Activated naive CD4-positive, alpha-beta T cell treated with anti-CD3 and anti-CD28 coated beads for 36 hours (primary cell): ENCODE measurements around the gene TBX4. TPM values are rescaled to one million over a fixed set of nuclear protein-coding genes. Genes with fewer than 3 reads are reported as not detected.
A peak's percentile ranks its signal among the peaks of the same experiment; 100 is the strongest.

Experiments used
- CTCF ChIA-PET: fragments of 350-600 bp; sonication (Branson Sonifier 250); formaldehyde crosslinking; loops from one replicate; lab custom pipeline; 2021; ENCODE audit warnings: antibody characterized with exemption; lab: Charles Lee
- DNase-seq: peaks from one replicate; pipeline ENCODE4 v3.0.0-alpha.2; 2020
- H3K27ac Mint-ChIP-seq: one replicate; pipeline ENCODE4 v1.8.0; 2021; ENCODE audit warnings: mild to moderate bottlenecking, mixed read lengths
- H3K27me3 Mint-ChIP-seq: one replicate; pipeline ENCODE4 v1.8.0; 2021; ENCODE audit warnings: low read depth, mixed read lengths
- H3K36me3 Mint-ChIP-seq: one replicate; pipeline ENCODE4 v1.8.0; 2021; ENCODE audit warnings: low read depth, mixed read lengths
- H3K4me1 Mint-ChIP-seq: one replicate; pipeline ENCODE4 v1.8.0; 2021; ENCODE audit warnings: low read depth, mixed read lengths
- H3K4me3 Mint-ChIP-seq: one replicate; pipeline ENCODE4 v1.8.0; 2021; ENCODE audit warnings: mild to moderate bottlenecking, moderate library complexity, mixed read lengths
- H3K9me3 Mint-ChIP-seq: one replicate; pipeline ENCODE4 v1.8.0; 2021; ENCODE audit warnings: mixed read lengths
- intact Hi-C: fragments of 100-400 bp; cut with micrococcal nuclease; formaldehyde crosslinking; loops from one replicate; pipeline ENCODE4 v1.15.1; 2023
- total RNA-seq, 2 experiments: library from RNA; stranded (reverse); gene quantifications; one replicate each; pipeline ENCODE4 v1.2.3, GENCODE V29; 2021

The TBX4 gene
- total RNA-seq, 2 experiments from 2014 or later = not detected

GRCh38 chr17:61467416-61468262 is 15.4 kb downstream of the TBX4 start:
- peak; percentile 11 for DNase-seq
- CTCF ChIA-PET = interaction anchor here (1.2 to 1.5 kb wide), 2 partner anchors 55 to 57 kb away, joined by 3 read pairs; no protein-coding TSS in a partner anchor
- no peaks in the 10 kb centered on the region for H3K36me3 Mint-ChIP-seq
- intact Hi-C loops = no loop called here
- no peaks in the 10 kb centered on the region for H3K9me3 Mint-ChIP-seq
- peaks cover 20% of the 10 kb centered on the region for H3K27me3 Mint-ChIP-seq
- peaks cover 1% of the 10 kb centered on the region for H3K4me1 Mint-ChIP-seq
- no peak overlapping the region for H3K4me3 Mint-ChIP-seq
- no peak overlapping the region for H3K27ac Mint-ChIP-seq

- no peak for DNase-seq
- no peak overlapping the region for H3K27ac Mint-ChIP-seq
Observed at GRCh38 chr17:61468263-61468907, 16.2 kb downstream of the TBX4 start.

GRCh38 chr17:61469474-61469873 is 17.3 kb downstream of the TBX4 start:
- Mint-ChIP-seq H3K9me3 (no peaks in the 10 kb centered on the region), H3K36me3 (no peaks in the 10 kb centered on the region), H3K27me3 (peaks cover 8% of the 10 kb centered on the region), H3K27ac (no peak overlapping the region), H3K4me1 (no peaks in the 10 kb centered on the region), H3K4me3 (no peak overlapping the region)
- DNase-seq = no peak
- CTCF ChIA-PET = no interaction called here
- intact Hi-C loops = no loop called here

More at GRCh38 chr17:61468263-61468907, 16.2 kb downstream of the TBX4 start:
- Mint-ChIP-seq H3K4me3 (no peak overlapping the region), H3K9me3 (no peaks in the 10 kb centered on the region), H3K27me3 (peaks cover 13% of the 10 kb centered on the region), H3K36me3 (no peaks in the 10 kb centered on the region), H3K4me1 (no peaks in the 10 kb centered on the region)
- intact Hi-C loops = no loop called here
- CTCF ChIA-PET = interaction anchor here (1.2 to 1.5 kb wide), 2 partner anchors 56 to 58 kb away, joined by 3 read pairs; no protein-coding TSS in a partner anchor

DNA sequence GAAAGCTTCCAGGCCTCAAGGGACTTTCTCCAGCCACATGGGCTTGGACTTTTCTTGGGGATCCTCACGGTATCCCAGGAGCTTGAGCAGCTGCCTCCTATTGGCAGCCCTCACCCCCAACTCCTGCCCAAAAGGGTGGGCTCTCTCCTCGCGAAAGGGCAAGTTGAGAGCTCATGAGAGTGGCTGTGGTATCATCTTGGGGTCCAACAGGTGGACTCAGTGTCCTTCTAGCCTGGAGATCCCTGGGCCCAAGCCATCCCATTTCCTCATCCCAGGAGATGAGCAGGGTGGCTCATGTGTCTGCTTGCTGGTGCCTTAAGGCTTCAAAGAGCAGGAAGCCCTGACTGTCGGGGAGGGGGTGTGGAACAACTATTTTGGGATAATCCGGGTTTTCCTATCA is 17.7 kb downstream of the TBX4 start:
- no peaks in the 10 kb centered on the region for H3K9me3 Mint-ChIP-seq
- H3K36me3 Mint-ChIP-seq = no peaks in the 10 kb centered on the region
- H3K4me1 Mint-ChIP-seq = no peaks in the 10 kb centered on the region
- intact Hi-C loops = no loop called here
- DNase-seq = no peak
- H3K4me3 Mint-ChIP-seq = no peak overlapping the region
- CTCF ChIA-PET = no interaction called here
- no peak overlapping the region for H3K27ac Mint-ChIP-seq
- peaks cover 7% of the 10 kb centered on the region for H3K27me3 Mint-ChIP-seq

DNA sequence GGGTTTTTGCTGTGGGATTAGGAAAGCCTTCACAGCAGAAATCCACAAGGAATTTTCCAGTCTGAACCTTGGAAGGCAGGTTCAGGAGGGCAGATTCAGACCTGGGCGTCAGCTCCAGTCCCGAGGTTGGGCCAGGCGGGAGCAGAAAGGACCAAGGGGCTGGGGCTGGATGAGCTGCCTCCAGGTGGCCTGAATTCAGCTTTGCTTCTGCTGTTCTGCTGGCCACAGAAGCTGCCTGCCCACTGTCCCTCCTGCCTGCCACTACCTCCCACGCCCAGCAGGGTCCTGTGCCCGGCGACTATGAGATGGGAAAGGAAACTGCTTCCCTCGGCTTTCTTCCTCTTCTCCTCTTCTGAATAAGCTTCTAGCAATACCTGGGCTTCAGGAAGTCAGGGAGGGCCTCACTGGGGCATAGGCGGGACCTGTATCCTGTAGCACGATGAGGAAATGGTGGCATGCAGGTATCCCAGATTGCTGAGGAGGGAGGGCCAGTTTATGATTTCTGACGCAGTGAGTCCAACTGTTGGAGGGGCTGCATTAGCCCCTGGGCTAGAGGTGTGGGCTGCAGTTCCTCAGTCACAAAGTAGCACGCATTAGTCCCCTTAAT is 18.4 kb downstream of the TBX4 start:
- Mint-ChIP-seq H3K27me3 (peaks cover 11% of the 10 kb centered on the region), H3K9me3 (no peaks in the 10 kb centered on the region), H3K27ac (no peak overlapping the region), H3K4me3 (no peak overlapping the region), H3K4me1 (no peaks in the 10 kb centered on the region), H3K36me3 (no peaks in the 10 kb centered on the region)
- CTCF ChIA-PET = no interaction called here
- DNase-seq = no peak
- intact Hi-C loops = no loop called here

GRCh38 chr17:61474235-61474927 is 22.2 kb downstream of the TBX4 start:
- CTCF ChIA-PET = no interaction called here
- no peaks in the 10 kb centered on the region for H3K9me3 Mint-ChIP-seq
- no peak for DNase-seq
- no peaks in the 10 kb centered on the region for H3K36me3 Mint-ChIP-seq
- no peak overlapping the region for H3K4me3 Mint-ChIP-seq
- intact Hi-C loops = no loop called here
- H3K4me1 Mint-ChIP-seq = no peaks in the 10 kb centered on the region
- no peak overlapping the region for H3K27ac Mint-ChIP-seq
- H3K27me3 Mint-ChIP-seq = peaks cover 8% of the 10 kb centered on the region

GRCh38 chr17:61474934-61475333 is 22.7 kb downstream of the TBX4 start:
- no peak for DNase-seq
- Mint-ChIP-seq H3K4me3 (no peak overlapping the region), H3K9me3 (no peaks in the 10 kb centered on the region), H3K27ac (no peak overlapping the region), H3K27me3 (peaks cover 8% of the 10 kb centered on the region), H3K4me1 (no peaks in the 10 kb centered on the region), H3K36me3 (no peaks in the 10 kb centered on the region)
- CTCF ChIA-PET = no interaction called here
- intact Hi-C loops = no loop called here

- no peak overlapping the region for H3K4me3 Mint-ChIP-seq
- H3K27ac Mint-ChIP-seq = no peak overlapping the region
Observed at GRCh38 chr17:61475726-61476125, 23.5 kb downstream of the TBX4 start.

DNA sequence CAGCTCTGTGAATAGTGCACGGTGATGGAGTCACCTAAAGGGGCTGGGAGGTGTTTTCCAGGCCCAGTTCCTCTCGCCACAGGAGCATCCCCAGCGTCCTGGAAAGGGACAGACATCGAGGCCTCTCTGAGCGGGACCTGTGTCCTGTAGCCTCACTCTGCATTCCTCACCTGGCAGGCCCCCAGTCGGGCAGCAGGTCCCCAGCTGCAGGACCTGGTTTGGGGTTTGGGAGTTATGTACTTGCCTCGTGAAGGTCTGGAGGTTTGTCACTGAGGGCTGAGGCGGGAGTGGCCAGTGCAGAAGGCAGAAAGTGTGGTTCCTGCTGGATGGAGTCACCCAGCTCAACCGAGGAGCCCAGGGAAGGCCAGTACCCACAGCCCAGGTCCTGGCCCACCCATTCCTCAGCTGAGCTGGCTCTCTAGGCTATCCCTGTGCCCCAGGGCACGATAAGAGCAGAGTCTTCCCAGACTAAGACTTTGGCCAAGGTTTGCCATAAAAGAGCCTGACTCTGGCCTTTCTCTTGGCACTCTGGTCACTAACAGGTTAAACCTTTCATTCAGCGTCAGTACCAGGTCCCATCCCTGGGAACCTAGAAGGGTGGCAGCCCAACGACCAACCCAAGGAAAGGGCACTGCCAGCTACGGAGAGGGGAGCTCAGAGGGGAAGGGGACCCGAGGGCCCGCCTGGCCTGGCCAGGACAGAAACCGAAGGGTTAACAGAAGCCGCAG is 24.4 kb downstream of the TBX4 start:
- DNase-seq = no peak
- Mint-ChIP-seq H3K9me3 (no peaks in the 10 kb centered on the region), H3K27me3 (peaks cover 10% of the 10 kb centered on the region), H3K36me3 (no peaks in the 10 kb centered on the region), H3K4me3 (no peak overlapping the region), H3K4me1 (no peaks in the 10 kb centered on the region), H3K27ac (no peak overlapping the region)
- CTCF ChIA-PET = interaction anchor here (0.6 kb wide), 1 partner anchor 1989 kb away, joined by 3 read pairs; no protein-coding TSS in a partner anchor
- intact Hi-C loops = no loop called here

More at GRCh38 chr17:61475726-61476125, 23.5 kb downstream of the TBX4 start:
- Mint-ChIP-seq H3K4me1 (no peaks in the 10 kb centered on the region), H3K27me3 (peaks cover 8% of the 10 kb centered on the region), H3K36me3 (no peaks in the 10 kb centered on the region), H3K9me3 (no peaks in the 10 kb centered on the region)
- CTCF ChIA-PET = no interaction called here
- intact Hi-C loops = no loop called here
- DNase-seq = no peak

GRCh38 chr17:61477204-61477834 is 25.1 kb downstream of the TBX4 start:
- H3K4me3 Mint-ChIP-seq = no peak overlapping the region
- H3K36me3 Mint-ChIP-seq = no peaks in the 10 kb centered on the region
- no peak overlapping the region for H3K27ac Mint-ChIP-seq
- DNase-seq = no peak
- peaks cover 10% of the 10 kb centered on the region for H3K27me3 Mint-ChIP-seq
- intact Hi-C loops = no loop called here
- H3K4me1 Mint-ChIP-seq = no peaks in the 10 kb centered on the region
- CTCF ChIA-PET = no interaction called here
- no peaks in the 10 kb centered on the region for H3K9me3 Mint-ChIP-seq

DNA sequence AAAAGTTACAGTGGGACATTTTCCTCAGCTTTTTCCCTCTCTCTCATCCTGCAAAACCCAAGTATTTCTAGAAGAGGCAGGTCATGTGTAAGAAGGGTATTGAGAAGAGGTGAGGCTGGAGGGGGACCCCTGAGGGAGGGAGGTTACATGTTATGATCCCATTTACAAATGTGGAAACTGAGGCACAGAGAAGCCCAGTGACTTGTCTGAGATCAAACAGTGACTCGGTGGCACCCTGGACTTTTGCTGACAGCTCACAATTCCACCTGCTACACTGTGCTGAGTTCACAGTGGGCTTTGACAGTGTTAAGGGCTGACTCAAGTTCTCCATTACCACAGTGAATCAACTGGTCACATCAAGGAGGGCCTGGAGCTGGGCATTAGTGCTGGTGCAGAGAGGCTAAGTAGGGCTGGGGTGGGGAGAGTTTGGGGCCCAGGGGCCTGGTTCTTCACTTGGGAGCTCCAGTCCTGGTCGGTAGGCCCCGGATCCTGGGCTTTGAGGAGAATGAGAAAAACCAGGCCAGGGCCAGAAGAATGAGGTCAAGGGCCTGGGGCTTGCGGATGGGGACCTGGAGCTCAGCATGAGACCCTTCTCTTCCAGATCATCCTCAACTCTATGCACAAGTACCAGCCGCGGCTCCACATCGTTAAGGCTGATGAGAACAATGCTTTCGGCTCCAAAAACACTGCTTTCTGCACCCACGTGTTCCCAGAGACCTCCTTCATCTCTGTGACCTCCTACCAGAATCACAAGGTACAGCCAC is 26.0 kb downstream of the TBX4 start:
- CTCF ChIA-PET = no interaction called here
- H3K27me3 Mint-ChIP-seq = peaks cover 10% of the 10 kb centered on the region

More for the DNA sequence above, 26.0 kb downstream of the TBX4 start:
- H3K4me1 Mint-ChIP-seq = no peaks in the 10 kb centered on the region
- H3K9me3 Mint-ChIP-seq = no peaks in the 10 kb centered on the region
- no peaks in the 10 kb centered on the region for H3K36me3 Mint-ChIP-seq
- no peak for DNase-seq
- no peak overlapping the region for H3K27ac Mint-ChIP-seq
- intact Hi-C loops = no loop called here
- no peak overlapping the region for H3K4me3 Mint-ChIP-seq
